MM.1S (cell line): ENCODE data around the gene BEND7.

Experiments used
- DNase-seq: peaks from one replicate; pipeline ENCODE4 v3.0.0-alpha.2; 2015
- H2AFZ ChIP-seq: fragments of 300-600 bp; sonication (generic); 2 replicates; pipeline ENCODE4 v1.6.0; 2016; ENCODE audit warnings: antibody characterized with exemption, low read length
- H3F3A ChIP-seq: fragments of 300-600 bp; sonication (generic); 2 replicates; pipeline ENCODE4 v1.6.1; 2016; ENCODE audit warnings: mild to moderate bottlenecking, antibody characterized with exemption, low read length, moderate library complexity, mixed read lengths; ENCODE audit not compliant: insufficient read depth
- H3K27ac ChIP-seq: fragments of 300-600 bp; sonication (generic); 2 replicates; pipeline ENCODE4 v1.5.1; 2016; ENCODE audit warnings: mild to moderate bottlenecking, low read length
- H3K27me3 ChIP-seq: fragments of 300-600 bp; sonication (generic); replicated peaks from 2 replicates; pipeline ENCODE4 v1.6.0; 2016; ENCODE audit warnings: low read length; ENCODE audit not compliant: insufficient read depth
- H3K36me3 ChIP-seq: fragments of 300-600 bp; sonication (generic); replicated peaks from 2 replicates; pipeline ENCODE4 v1.6.1; 2016; ENCODE audit warnings: mild to moderate bottlenecking, low read length, mixed read lengths; ENCODE audit not compliant: insufficient read depth
- H3K4me1 ChIP-seq: fragments of 300-600 bp; sonication (generic); 2 replicates; pipeline ENCODE4 v1.6.1; 2016; ENCODE audit warnings: low read length, mixed read lengths
- H3K4me2 ChIP-seq: fragments of 300-600 bp; sonication (generic); 2 replicates; pipeline ENCODE4 v1.6.0; 2016; ENCODE audit warnings: low read depth, low read length
- H3K4me3 ChIP-seq: fragments of 300-600 bp; sonication (generic); 2 replicates; pipeline ENCODE4 v1.5.1; 2016; ENCODE audit warnings: low read length, mixed read lengths
- H3K79me2 ChIP-seq: fragments of 300-600 bp; sonication (generic); 2 replicates; pipeline ENCODE4 v1.6.1; 2016; ENCODE audit warnings: mixed run types, low read length, mixed read lengths
- H3K9ac ChIP-seq: fragments of 300-600 bp; sonication (generic); 2 replicates; pipeline ENCODE4 v1.6.1; 2016; ENCODE audit warnings: low read length, mixed read lengths
- H3K9me2 ChIP-seq: fragments of 300-600 bp; sonication (generic); replicated peaks from 2 replicates; pipeline ENCODE4 v1.6.1; 2016; ENCODE audit warnings: mild to moderate bottlenecking, low read length, mixed read lengths; ENCODE audit not compliant: insufficient read depth
- H3K9me3 ChIP-seq: fragments of 300-600 bp; sonication (generic); replicated peaks from 2 replicates; pipeline ENCODE4 v1.6.1; 2016; ENCODE audit warnings: mild to moderate bottlenecking, low read length, mixed read lengths; ENCODE audit not compliant: insufficient read depth
- H4K20me1 ChIP-seq: fragments of 300-600 bp; sonication (generic); 2 replicates; pipeline ENCODE4 v1.6.1; 2016; ENCODE audit warnings: mild to moderate bottlenecking, low read length, moderate library complexity, mixed read lengths; ENCODE audit not compliant: insufficient read depth
- EZH2 ChIP-seq: fragments of 300-600 bp; sonication (generic); optimal IDR thresholded peaks from 2 replicates; pipeline ENCODE3; 2017; ENCODE audit warnings: low read depth, mild to moderate bottlenecking, antibody characterized with exemption, low read length, mixed read lengths
- EZH2phosphoT487 ChIP-seq: fragments of 300-600 bp; sonication (generic); IDR thresholded peaks from 2 replicates; pipeline ENCODE4 v1.6.1; 2018; ENCODE audit warnings: antibody characterized with exemption, low read length
- TF ChIP-seq, protein P1 (sequence below): fragments of 300-600 bp; sonication (generic); IDR thresholded peaks from 2 replicates; pipeline ENCODE4 v1.5.1; 2016; ENCODE audit warnings: antibody characterized with exemption, low read length, mixed read lengths

Gene BEND7, protein sequence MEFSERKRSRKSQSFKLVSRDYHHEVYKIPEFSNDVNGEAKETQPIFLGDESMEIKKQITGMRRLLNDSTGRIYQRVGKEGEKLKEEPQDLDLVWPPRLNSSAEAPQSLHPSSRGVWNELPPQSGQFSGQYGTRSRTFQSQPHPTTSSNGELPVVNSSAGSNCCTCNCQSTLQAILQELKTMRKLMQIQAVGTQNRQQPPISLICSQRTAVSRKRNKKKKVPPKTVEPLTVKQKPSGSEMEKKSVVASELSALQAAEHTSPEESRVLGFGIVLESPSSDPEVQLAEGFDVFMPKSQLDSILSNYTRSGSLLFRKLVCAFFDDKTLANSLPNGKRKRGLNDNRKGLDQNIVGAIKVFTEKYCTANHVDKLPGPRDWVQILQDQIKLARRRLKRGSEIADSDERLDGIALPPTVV

DNA sequence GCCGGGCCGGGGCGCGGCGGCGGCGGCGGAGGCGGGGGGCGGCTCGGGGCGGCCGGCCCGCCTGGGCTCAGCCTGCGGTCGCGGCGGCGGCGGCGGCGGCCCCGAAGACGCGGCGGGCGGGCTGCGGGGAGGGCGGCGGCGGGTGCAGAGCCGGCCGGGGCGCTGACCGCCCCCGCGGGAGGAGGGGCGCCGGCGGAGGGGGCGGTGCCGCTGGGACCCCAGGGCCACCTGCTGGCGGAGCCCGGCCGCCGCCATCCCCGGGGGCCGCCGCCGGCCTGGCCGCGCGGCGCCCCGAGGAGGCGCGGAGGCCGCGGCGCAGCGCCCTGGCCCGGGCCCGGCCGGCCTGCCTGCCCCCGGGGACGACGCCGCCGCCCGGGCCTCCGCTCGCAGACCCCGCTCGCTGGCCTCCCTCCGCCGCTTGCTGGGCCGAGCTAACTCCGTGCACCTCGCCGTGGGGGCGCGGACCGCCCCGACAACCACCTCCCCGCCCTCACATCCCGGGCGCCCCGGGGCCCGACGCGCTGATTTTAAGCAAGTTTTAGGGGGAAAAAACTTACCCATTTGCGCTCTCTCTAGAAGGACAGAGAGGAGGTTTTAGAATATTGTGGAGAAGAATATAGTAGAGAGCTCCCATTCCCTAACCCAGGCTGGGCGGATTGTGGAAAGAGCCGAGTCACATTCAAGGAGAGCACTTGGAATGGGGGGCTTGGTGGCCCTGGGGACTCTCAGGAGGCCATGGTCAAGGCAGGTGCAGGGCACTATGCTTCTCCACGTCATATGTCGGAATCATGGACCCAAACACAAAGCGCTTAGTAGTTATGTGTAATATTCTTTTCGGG is at the start of gene BEND7:
BEND7 (minus strand) TSS at position 140 of the 839 bp plus-strand sequence. CDS start 481 bp downstream, outside the sequence.
- peak; percentile 35 for DNase-seq
- Histone ChIP-seq H3K36me3 (no peaks in the 10 kb centered on the region), H3K9me3 (no peaks in the 10 kb centered on the region), H2AFZ (peak within 1 kb of the TSS; percentile 85), H3K4me1 (no peaks in the 10 kb centered on the region), H4K20me1 (no peaks in the 10 kb centered on the region), H3K27ac (no peak within 1 kb of the TSS), H3F3A (no peaks in the 10 kb centered on the region), H3K4me3 (peak within 1 kb of the TSS; percentile 53), H3K4me2 (peak within 1 kb of the TSS; percentile 61), H3K9me2 (no peaks in the 10 kb centered on the region), H3K9ac (peak within 1 kb of the TSS; percentile 23; the same call in 1 of the 2 replicates), H3K79me2 (no peaks in the 10 kb centered on the region), H3K27me3 (peaks cover 25% of the 10 kb centered on the region)
- TF ChIP-seq EZH2 = no peak
- TF ChIP-seq EZH2phosphoT487 = no peak
- TF ChIP-seq, protein P1, sequence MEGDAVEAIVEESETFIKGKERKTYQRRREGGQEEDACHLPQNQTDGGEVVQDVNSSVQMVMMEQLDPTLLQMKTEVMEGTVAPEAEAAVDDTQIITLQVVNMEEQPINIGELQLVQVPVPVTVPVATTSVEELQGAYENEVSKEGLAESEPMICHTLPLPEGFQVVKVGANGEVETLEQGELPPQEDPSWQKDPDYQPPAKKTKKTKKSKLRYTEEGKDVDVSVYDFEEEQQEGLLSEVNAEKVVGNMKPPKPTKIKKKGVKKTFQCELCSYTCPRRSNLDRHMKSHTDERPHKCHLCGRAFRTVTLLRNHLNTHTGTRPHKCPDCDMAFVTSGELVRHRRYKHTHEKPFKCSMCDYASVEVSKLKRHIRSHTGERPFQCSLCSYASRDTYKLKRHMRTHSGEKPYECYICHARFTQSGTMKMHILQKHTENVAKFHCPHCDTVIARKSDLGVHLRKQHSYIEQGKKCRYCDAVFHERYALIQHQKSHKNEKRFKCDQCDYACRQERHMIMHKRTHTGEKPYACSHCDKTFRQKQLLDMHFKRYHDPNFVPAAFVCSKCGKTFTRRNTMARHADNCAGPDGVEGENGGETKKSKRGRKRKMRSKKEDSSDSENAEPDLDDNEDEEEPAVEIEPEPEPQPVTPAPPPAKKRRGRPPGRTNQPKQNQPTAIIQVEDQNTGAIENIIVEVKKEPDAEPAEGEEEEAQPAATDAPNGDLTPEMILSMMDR = no peak

DNA sequence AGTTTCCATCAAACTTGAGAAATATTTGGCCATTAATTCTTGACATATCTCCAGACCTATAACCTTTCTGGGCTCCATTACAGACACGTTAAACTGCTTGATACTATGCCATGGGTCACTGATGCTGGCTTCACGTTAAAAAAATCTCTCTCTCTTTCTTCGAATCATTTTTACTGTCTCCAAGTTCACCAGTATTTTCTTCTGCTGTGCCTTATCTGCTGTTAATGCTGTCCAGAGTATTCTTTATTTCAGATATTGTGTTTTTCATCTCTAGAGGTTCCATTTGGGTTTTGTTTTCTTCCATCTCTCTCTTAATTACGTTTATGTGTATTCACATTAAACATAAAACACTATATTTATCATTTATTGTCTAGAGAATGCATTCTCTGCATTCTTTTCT is 45.1 kb upstream of the BEND7 start:
- H4K20me1 ChIP-seq = no peaks in the 10 kb centered on the region
- H3K9me3 ChIP-seq = no peaks in the 10 kb centered on the region
- H3F3A ChIP-seq = no peaks in the 10 kb centered on the region
- no peaks in the 10 kb centered on the region for H3K27me3 ChIP-seq
- TF ChIP-seq, protein P1 = no peak
- no peak for TF ChIP-seq EZH2phosphoT487
- no peak for TF ChIP-seq EZH2
- H3K9me2 ChIP-seq = no peaks in the 10 kb centered on the region
- no peaks in the 10 kb centered on the region for H3K4me1 ChIP-seq
- H3K79me2 ChIP-seq = no peaks in the 10 kb centered on the region
- peak overlapping the region; percentile 59 for H3K4me2 ChIP-seq
- peak overlapping the region; percentile 41; the same call in 1 of the 2 replicates for H3K9ac ChIP-seq
- H3K27ac ChIP-seq = no peak overlapping the region
- peak overlapping the region; percentile 61 for H2AFZ ChIP-seq
- DNase-seq = no peak
- no peaks in the 10 kb centered on the region for H3K36me3 ChIP-seq
- peak overlapping the region; percentile 49 for H3K4me3 ChIP-seq

DNA sequence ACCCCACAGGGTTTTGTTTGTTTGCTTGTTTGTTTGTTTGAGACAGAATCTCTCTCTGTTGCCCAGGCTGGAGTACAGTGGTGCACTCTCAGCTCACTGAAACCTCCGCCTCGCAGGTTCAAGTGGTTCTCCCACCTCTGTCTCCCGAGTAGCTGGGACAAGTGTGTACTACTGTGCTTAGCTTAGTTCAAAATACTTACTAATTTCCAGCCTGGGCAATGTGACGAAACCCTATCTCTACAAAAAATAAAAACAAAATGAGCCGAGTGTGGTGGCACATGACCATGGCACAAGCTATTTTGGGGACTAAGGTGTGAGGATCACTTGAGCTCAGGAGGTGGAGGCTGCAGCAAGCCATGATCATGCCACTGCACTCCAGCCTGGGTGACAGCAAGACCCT is 42.7 kb upstream of the BEND7 start:
- H3K4me2 ChIP-seq = no peak overlapping the region
- no peaks in the 10 kb centered on the region for H3K79me2 ChIP-seq
- H3K4me3 ChIP-seq = no peak overlapping the region
- no peaks in the 10 kb centered on the region for H3K27me3 ChIP-seq
- no peaks in the 10 kb centered on the region for H4K20me1 ChIP-seq
- no peak overlapping the region for H3K9ac ChIP-seq
- no peak overlapping the region for H2AFZ ChIP-seq
- no peaks in the 10 kb centered on the region for H3K4me1 ChIP-seq
- TF ChIP-seq EZH2phosphoT487 (no peak), EZH2 (no peak)
- TF ChIP-seq, protein P1 = no peak
- no peaks in the 10 kb centered on the region for H3K9me3 ChIP-seq
- H3K36me3 ChIP-seq = no peaks in the 10 kb centered on the region
- DNase-seq = no peak
- no peaks in the 10 kb centered on the region for H3K9me2 ChIP-seq
- H3F3A ChIP-seq = no peaks in the 10 kb centered on the region
- no peak overlapping the region for H3K27ac ChIP-seq
